SK-N-MC (cell line): ENCODE measurements around the gene RAN.
A peak's percentile ranks its signal among the peaks of the same experiment; 100 is the strongest.

Source experiments
- EZH2 ChIP-seq: fragments of 200-600 bp; sonication (generic); IDR thresholded peaks from one replicate; pipeline ENCODE4 v1.6.1; 2017; ENCODE audit warnings: antibody characterized with exemption
- POLR2AphosphoS5 ChIP-seq: IDR thresholded peaks from 2 replicates; pipeline ENCODE4 v1.6.1; 2012; ENCODE audit warnings: mild to moderate bottlenecking, low read depth, low read length, borderline replicate concordance

DNA sequence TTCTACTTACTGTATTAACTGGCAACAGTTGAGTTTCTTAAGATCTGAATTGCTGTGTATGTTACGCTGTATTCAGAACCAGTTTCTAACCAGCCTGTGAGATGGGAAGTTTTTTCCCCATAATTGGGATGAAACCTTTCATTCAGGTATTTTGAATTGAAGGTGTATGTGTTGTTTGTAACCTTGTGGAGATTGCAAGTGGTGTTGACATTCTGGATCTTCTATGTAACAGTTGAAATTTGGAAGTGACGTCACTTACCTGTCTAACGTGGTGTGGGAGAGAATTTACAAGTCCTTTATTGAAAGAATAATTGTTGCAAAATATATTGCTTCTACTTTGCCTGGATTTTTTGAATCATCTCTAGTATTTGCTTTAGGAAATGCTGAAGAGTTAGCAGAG lies 5.5 kb downstream of the RAN start:
- no peak for TF ChIP-seq EZH2
- peak; percentile 36; the same call in 1 of the 2 replicates for TF ChIP-seq POLR2AphosphoS5
